Right forelimb (tissue), 1 donor: ENCODE results near the gene SEL1L.
"Not testable (repeated sequence)": the region's sequence is repeated elsewhere in the genome, so short reads cannot be mapped to it uniquely, and the experiment has no call there.

Source experiments
- DNase-seq: peaks from one replicate; pipeline ENCODE4 v3.0.0-alpha.2; 2018

Gene SEL1L

DNA sequence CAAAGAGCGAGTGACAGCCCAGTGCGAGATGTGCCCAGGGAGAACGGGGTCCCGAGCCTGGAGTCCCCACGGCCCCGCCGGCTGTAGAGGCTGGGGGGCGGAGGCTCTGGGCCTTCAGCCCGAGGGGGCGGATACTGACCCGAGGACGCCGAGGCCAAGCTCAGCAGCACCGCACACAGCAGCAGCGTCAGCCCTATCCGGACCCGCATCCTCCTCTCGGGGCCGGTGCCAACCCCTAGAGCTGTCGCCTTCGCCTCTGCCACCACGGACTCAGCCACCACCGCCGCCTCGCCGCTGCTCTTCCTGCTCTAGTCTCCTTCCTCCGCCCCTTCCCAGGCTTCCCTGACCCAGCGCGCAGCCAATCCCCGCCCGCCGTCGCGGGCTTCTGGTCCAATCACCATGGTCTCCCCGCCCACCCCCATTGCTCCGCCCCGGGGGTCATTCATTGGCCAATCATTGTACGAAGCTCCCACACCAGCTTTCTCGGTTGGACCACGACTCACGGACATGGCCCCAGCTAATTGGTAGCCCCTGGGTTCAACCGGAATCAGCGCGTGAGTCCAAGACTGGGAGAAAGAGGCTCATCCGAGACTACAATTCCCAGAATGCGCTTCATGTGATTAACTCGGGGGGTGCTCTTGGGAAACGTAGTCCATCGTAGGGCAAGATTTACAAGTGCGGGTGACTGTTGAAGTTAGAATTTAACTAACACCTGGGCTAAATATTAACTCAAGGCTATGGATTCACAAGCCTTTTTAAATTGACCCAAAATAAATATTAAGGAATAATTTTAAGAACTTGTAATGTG is at the start of gene SEL1L:
SEL1L (minus strand) TSS at position 318 of the 808 bp plus-strand sequence; CDS start at position 209, 109 bp downstream.
- DNase-seq, result peak; percentile 100

DNA sequence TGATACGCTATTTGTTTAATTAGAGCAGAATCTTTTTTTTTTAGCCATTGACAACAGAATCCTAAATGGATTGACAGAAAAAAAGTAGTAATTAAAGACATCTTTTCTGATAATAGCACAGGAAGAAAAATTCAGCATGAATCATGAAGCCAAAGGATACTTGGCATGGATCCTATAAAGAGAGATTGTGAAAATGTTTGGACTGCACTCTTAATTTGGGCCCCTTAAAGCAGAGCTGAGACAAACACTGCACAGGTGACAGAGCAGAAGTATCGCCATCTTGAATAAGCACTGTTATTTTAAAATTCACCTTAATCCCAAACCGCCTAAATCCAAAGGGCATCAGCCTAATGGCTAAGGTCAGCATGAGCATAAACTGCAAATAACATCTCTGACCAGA is 48.8 kb upstream of the SEL1L start:
- DNase-seq, result no peak

DNA sequence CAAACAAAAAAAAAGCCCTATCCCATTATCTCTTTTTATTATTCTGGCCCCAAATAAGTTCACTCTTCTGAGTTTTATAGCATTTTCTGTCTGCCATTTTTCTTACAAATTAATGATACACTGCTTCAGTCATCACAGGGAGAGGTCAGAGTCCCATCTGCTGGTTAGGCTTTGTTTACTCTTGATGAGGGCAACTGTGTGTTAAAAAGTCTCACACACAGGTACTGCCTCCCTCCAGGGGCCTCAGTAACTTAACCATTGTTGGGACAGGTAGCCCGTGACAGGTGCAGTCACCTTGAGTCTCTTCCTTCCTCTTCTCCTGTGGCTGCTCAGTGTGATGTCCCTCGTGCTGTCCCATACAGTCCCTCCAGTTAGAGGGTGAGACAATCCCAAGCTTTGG is 45.5 kb upstream of the SEL1L start:
- no peak for DNase-seq

DNA sequence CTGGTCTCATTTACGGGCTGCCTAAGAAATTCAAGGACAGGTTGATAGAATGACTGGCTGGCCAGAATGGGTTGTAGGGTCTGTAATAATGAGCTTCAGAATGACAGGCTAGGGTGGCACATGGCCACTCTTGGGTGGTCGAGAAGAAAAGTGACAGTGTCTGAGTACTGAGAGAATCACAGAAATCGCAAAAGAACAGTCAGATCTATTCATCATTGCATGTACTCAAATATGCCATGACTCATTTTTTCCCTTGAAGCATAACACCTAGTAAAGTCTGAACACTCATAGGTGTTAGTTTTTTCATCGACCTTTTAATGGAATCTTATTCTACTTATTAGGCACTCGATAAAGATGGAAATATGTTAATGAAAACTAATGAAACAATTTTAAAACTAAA is 37.8 kb upstream of the SEL1L start:
- DNase-seq, result no peak

DNA sequence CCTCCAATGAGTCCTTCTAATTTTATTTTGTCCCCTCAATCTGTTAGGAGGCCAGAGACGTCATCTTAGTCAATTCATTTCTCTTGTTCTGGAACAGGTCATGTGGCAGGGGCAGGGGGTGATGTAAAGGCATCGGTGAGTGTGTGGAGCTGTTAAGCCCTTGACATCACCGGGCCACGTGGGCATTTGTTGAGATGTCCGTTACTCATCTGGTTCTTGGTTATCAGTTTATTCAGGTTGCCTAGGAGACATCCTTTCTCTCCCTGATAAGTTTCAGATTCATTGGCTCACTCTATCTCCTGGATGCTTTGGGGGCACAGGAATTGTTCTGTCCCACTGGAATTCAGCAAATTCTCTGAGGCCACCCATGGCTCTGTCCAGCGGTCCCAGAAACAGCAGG is 33.6 kb upstream of the SEL1L start:
- DNase-seq, result no peak

DNA sequence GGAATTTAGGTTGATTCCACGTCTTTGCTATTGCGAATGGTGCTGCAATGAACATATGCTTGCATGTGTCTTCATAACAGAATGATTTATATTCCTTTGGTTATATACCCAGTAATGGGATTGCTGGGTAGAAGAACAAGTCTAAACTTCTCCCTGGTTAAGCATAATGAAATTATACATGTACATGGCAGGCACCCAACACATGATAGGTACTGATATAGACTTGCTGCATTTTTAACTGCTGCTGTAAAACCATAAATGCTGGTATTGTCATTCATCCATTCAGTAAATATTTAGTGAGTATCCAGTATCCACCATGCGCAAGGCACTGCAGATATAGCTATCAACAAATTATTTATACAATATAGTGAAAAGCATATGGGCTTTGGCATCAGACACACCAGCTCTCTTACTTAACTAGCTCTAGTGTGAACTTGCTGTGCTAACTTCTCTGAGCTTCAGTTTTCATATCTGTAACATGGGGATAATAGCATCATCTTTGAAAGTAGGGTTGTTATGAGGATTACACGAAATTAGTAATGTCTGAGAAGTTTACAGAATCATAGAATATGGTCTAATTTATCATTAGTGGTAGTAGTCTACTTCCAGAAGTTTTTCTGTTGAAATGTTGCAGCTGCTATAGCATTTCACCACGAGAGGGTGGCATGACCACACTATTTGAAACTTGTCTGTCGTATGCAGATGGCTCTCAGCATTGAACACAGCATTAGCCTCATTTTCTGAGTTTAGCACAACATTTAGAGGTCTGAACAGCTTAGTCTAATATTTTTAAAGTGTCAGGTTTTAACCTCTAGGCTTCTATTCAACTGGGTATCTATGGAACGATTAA is 32.0 kb upstream of the SEL1L start:
- DNase-seq, result no peak

DNA sequence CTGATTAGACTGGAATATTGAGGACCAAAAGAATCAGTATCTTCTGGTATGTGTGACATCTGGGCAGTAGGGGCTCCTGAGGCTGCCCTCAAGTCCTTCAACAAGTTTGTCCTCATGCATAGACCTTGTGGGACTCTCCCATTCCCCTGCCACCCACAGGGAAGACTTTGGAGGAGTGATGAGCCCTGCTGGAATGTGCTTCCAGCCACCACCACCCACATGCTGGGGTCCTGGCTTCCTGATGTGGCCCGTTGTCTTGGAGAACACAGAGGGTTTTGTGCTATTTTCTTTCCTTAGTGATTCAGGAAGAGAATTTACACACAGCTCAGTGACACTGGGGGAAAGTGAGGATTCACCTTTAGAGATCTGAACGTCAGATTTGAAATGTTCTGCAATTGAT is 29.2 kb upstream of the SEL1L start:
- DNase-seq, result no peak

DNA sequence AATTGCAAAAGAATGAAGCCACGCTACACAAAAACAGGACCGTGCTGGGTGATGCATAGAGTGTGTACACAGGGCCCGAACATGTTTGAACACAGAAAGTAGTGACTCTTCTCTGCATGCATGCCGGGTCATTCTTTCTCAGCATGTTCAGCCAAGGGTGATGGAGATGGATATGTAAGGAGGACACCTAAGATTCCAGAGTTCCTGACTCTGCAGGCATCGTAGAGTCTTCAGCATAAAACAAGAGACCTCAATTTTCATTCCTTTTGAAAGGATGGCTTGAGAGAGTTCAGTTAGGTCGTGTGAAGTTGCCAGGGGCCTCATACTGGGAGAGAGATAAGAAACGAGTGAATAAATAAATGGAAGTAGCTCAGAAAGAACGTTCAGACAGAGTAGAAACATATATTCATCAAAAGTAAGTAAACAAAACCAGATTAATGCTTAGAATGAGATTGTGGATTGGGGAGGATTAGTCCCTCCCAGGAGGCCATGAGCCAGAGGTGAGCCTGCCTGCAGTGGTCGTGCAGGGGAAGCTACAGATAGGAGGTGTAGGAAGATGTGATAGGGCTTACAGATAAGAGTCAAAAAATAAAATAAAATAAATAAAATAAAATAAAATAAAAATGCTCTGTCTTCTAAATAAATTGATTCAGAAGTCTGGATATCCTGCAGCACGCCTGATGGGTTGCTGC is 27.6 kb upstream of the SEL1L start:
- no peak for DNase-seq

DNA sequence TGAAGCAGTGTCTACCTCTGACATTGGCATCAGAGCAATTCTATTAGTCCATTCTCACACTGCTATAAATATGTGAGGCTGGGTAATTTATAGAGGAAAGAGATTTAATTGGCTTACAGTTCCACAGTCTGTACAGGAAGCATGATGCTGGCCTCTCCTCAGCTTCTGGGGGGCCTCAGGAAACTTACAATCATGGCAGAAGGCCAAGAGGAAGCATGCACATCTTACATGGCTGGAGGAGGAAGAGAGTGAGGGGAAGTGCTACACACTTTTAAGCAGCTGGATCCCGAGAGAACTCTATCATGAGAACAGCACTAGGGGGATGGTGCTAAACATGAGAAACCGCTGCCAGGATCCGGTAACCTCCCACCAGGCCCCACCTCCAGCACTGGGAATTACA is 25.7 kb upstream of the SEL1L start:
- DNase-seq, result no peak

DNA sequence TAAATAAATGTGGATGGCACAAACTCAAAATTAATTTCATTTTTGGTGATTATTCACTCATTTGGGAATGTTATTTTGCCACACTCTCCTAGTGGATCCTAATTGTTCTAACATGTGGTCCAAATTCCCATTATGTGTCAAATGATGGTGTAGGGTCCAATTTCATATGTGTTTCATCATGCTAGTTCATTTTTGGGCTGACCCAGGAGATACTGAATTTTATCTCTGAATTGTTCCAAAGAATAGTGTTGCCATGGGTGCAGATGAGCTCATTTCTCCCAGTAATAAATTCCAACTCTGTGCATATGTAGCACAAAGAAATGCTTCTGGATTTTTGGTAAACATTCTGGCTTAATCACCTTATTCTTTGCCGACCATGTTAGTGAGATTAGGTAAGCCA is 23.5 kb upstream of the SEL1L start:
- no peak for DNase-seq

DNA sequence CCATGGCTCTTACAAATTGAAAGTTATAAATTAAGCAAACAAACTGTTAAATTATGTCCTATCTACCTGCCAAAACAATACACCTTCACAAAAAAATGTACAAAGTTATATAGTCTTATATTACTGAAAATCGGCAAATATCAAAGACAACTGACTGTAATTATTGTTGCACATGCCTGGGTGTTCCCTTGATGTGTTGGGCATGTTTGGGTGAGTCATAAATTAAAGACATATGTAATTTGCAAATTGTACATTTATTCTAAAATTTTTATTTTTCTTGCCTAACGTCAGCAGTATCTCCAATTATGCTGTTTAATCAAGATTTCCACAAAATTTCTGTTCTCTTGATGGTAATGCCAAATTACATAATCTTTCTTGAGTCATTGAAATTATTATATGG is 22.0 kb upstream of the SEL1L start:
- no peak for DNase-seq

DNA sequence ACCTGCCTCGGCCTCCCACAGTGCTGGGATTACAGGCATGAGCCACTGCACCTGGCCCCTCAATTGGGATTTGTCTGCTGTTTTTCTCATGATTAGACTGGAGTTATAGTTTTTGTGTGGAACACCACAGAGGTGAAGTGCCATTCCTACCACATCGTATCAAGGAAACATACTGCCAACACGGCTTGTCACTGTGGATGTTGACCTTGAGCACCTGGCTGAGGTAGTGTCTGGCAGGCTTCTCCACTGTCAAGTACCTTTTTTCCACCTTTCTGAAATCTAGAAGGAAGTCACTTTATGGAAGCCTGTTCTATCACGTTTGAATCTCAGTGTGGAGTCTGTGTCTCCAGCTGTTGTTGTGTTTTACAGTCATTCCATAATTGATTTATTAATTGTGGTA is 21.4 kb upstream of the SEL1L start:
- DNase-seq, result no peak

DNA sequence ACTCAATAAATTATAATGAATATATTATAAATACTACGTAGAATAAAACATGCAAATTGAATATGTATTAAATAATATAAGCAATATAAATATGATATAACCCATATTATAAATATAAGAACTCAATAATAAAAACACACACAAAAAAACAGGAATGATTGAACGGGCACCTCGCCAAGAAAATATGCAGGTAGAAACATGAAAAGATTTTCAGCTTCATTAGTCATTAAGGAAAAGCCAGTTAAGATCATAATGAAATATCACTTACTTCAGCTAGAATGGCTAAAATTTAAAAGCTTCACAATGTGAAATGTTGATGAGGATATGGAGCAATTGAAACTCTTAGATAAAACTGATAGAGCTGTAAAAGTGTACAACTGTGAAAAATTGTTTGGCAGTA is 17.8 kb upstream of the SEL1L start:
- DNase-seq, result no peak

DNA sequence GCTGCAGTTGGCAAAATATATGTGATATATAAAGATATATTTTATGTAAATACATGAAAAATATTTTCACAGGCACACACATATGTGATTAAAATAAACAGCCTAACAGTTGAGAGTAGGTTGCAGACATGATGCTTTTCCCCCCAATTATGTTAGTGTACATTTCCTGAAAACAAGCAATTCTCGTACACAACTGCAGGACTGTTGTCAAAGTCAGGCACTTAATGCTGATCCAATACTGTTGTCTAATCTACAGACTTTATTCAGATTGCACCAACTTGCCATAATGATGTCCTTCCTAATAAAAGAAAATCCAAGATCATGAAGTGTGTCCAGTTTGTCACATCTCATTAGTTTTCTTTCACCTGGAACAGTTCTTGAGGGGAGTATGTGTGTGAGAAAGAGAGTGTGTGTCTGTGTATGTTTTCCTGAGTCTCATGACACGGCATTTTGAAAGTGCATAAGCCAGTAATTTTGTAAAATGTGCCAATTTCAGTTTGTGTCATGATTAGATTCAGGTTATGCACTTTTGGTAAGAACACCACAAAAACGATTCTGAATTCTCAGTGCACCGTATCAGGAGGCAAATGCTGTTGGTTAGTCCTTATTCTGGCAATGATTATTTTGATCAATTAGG is 16.5 kb upstream of the SEL1L start:
- DNase-seq, result no peak

DNA sequence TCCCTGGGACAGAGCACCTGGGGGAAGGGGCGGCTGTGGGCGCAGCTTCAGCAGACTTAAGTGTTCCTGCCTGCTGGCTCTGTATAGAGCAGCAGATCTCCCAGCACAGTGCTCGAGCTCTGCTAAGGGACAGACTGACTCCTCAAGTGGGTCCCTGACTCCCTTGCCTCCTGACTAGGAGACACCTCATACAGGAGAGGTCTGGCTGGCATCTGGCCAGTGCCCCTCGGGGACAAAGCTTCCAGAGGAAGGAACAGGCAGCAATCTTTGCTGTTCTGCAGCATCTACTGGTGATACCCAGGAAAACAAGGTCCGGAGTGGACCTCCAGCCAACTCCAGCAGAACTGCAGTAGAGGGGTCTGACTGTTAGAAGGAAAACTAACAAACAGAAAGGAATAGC is 7.6 kb upstream of the SEL1L start:
- DNase-seq, result not testable (repeated sequence)

DNA sequence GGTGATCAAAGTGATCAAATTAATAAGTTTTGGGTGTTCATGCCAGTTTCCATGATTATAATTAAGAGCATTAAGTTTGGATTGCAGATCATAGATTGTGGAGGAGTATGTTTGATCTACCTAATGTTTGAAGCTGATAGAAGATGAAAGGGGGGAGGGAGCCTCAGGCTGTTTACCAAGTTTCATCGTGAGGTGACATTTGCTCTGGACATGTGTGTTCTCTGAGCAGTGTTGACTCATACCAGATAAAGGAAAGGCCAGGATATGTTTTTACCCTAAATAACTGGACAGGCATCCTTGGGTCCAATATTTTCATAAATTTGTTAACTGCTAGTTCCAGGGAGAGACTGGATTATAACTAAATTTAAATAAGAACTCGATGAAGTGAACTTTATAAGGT is 3.5 kb upstream of the SEL1L start:
- no peak for DNase-seq

DNA sequence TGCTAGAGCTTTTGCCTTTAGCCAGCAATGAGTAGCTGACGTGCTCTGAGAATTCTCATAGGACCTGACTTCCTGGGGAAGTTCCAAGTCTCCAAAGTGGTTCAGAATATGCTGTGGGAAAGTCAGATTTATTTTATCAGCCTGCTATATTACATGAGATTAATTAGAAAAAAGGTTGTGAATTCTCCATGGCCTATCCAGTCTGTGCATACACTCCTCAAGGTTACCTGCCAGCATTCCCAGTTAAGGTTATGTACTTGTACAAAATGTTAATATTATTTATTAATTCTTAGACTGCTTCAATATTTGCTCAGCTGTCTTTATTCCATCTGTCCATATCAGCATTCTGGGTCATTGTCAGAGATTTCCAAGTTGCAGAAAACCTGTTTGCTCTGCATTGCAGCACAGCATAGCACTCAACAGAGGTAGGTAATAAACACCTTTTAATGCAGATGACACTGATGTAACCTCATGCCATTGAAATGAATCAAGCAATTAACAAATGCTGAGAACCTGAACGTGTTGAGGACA is 2.7 kb upstream of the SEL1L start:
- DNase-seq, result no peak

DNA sequence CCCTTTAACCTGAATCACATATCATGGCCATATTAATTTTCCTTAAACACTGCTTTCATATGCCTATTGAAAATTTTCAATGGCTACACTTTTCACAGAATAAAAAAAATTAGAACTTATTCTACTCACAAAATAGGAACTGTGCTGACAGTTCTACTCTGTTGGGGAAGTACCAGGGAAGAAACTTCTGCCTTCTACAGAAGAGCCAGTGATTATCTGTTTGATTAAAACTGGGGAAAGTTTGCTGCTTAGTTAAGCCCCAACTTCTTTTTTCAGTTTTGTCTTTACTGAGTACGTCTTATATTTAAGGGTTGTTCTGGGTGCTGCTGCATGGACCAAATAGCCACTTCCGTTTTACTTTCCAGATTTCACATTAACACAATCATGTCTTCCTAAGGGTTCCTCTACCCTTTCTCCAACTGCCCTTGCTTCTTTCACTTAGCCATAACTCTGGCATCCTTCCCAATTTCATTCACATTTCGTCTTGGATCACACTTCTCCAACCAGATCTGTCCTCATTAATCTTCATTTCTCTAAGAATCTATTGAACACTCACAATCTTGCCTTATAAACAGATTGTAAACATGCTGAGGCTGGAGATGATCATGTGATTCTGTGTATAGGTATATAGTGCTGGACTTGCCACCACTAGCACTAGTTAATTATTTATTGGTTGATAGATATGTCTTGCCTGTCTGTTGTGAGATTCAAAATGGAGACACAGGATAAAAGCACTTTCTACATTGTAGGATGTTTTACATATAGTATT is 1.9 kb upstream of the SEL1L start:
- DNase-seq, result no peak

DNA sequence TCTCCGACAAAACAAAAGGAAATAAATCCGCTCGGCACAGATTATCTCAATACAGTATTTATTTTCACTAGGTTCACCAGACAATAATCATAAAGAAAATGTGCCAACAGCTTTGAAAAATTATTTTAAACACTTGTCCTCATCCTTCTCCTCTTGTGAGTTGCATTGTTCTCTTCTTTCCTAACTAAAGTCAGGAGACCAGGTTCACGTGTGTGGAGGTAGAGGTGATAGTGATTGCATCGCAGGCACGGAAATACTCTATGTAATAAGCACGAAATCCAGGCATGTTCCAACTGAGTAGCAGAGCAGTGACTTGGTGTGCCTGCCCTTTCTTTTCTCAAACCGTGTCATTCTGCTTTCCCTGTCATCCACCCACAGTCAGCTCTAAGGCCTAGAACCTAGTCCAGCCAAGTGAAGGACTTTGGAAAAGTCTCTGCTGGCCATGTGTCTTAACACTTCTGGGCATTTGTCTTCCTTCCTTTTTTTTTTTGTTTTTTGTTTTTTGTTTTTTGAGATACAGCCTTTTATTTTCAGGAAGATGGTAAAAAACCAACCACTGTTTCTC is 939 bp upstream of the SEL1L start:
- no peak for DNase-seq

DNA sequence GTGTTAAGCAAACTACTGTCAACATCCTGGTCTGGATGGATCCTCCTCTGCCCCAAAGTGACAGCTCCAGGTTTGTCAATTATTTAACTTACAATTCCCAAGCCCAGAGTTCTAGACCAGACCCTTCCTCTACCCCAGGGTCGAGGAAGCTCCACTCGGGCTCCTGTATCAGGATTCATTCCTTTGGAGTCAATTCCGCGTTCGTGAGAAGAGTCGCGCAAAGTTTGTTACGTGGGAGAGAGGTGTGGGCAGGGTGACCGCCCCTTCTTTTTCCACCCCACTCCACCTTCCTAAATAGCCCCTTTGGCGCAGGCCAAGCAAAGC is 479 bp downstream of the SEL1L start:
- DNase-seq, result no peak

DNA sequence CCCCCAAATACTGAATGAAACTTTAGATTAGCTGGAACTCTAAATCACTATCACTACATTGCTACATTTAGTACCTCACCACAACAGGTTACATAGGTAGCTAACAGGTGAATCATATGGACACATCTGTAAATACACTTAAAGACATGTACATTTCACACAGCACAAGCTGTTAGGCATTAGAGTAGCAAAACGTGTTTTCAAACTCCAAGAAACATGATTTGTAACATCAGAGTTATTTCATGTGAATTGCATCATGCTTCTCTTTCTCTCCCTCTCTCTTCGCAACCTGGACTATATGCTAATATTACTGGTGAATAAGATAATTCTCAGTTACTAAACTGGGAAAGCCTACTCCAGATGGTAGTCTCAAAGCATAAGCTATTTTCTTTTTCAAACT is 4.3 kb downstream of the SEL1L start:
- DNase-seq, result no peak

DNA sequence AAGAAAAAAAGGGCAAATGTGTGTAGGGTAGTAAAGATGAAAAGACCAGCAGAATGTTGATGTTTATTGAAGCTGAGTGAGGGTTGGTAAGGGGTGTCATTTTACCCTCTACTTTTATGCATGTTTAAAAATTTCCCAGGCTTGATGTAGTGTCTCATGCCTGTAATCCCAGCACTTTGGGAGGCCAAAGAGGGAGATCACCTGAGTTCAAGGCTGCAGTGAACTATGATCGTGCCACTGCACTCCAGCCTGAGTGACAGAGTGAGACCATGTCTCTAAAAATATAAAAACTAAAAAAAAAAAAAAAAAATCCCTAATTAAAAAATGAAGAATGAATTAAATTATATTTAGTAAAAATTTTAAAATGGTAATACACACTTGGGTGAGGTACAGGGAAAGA is 8.5 kb downstream of the SEL1L start:
- DNase-seq, result no peak
